Measurements from ENCODE around the gene RBM5.

RBM5 gene

DNA sequence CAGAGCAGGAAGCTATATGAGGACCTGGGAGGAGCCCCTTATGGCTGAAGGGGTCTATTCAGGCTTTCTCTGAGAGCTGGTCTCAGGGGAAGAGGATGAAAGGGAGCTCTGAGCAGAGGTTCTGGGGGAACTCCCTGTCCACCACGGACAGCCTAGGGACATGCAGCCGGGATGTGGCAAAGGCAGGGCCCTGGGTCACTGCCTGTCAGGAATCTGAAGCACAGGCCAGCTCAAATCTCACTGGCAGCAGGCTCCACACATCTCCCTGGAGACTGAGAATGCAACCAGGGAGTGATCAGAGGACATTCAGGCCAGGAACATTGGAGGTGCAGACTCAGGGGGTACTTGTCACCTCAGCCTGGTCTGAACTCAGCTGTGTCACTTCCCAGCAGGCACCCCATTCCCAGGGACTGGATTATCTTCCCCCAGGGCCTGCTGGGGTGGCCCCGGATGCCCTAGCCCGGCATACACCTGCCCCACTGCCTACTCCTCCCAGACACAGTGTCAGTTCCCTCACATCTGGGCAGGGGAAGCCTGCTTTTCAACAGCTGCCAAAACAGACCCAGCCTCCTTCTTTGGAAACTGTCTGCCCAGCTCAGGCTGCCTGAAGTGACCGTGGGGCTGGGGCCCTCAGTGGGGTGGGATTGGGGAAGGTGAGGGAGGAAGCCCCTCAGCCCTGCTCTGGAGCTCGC lies 48.1 kb downstream of the RBM5 start:
- TF ChIP-seq OSR1 (CRISPR knock-in tag; IDR thresholded peaks at IDR 0.05) (no peak), RARB (CRISPR knock-in tag; IDR thresholded peaks at IDR 0.05) (no peak), BACH2 (CRISPR knock-in tag; IDR thresholded peaks at IDR 0.05; ENCODE audit: borderline replicate concordance) (no peak), ESRRG (CRISPR knock-in tag; IDR thresholded peaks at IDR 0.05) (no peak), ISL1 (CRISPR knock-in tag; IDR thresholded peaks at IDR 0.05) (no peak), ZNF8 (CRISPR knock-in tag; IDR thresholded peaks at IDR 0.05) (no peak), ZC3H10 (CRISPR knock-in tag; IDR thresholded peaks at IDR 0.05) (no peak), SNAI2 (CRISPR knock-in tag; IDR thresholded peaks at IDR 0.05) (no peak), TOX (CRISPR knock-in tag; IDR thresholded peaks at IDR 0.05; ENCODE audit: borderline replicate concordance) (no peak), ZFP30 (CRISPR knock-in tag; IDR thresholded peaks at IDR 0.05) (no peak), ARNTL (CRISPR knock-in tag; IDR thresholded peaks at IDR 0.05; ENCODE audit: borderline replicate concordance, low read depth) (no peak)
- TF ChIP-seq, protein P1, sequence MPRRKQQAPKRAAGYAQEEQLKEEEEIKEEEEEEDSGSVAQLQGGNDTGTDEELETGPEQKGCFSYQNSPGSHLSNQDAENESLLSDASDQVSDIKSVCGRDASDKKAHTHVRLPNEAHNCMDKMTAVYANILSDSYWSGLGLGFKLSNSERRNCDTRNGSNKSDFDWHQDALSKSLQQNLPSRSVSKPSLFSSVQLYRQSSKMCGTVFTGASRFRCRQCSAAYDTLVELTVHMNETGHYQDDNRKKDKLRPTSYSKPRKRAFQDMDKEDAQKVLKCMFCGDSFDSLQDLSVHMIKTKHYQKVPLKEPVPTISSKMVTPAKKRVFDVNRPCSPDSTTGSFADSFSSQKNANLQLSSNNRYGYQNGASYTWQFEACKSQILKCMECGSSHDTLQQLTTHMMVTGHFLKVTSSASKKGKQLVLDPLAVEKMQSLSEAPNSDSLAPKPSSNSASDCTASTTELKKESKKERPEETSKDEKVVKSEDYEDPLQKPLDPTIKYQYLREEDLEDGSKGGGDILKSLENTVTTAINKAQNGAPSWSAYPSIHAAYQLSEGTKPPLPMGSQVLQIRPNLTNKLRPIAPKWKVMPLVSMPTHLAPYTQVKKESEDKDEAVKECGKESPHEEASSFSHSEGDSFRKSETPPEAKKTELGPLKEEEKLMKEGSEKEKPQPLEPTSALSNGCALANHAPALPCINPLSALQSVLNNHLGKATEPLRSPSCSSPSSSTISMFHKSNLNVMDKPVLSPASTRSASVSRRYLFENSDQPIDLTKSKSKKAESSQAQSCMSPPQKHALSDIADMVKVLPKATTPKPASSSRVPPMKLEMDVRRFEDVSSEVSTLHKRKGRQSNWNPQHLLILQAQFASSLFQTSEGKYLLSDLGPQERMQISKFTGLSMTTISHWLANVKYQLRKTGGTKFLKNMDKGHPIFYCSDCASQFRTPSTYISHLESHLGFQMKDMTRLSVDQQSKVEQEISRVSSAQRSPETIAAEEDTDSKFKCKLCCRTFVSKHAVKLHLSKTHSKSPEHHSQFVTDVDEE (CRISPR knock-in tag; IDR thresholded peaks at IDR 0.05) = no peak
- TF ChIP-seq, protein P2, sequence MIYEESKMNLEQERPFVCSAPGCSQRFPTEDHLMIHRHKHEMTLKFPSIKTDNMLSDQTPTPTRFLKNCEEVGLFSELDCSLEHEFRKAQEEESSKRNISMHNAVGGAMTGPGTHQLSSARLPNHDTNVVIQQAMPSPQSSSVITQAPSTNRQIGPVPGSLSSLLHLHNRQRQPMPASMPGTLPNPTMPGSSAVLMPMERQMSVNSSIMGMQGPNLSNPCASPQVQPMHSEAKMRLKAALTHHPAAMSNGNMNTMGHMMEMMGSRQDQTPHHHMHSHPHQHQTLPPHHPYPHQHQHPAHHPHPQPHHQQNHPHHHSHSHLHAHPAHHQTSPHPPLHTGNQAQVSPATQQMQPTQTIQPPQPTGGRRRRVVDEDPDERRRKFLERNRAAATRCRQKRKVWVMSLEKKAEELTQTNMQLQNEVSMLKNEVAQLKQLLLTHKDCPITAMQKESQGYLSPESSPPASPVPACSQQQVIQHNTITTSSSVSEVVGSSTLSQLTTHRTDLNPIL (CRISPR knock-in tag; IDR thresholded peaks at IDR 0.05; ENCODE audit: low read depth) = no peak
- TF ChIP-seq, protein P3, sequence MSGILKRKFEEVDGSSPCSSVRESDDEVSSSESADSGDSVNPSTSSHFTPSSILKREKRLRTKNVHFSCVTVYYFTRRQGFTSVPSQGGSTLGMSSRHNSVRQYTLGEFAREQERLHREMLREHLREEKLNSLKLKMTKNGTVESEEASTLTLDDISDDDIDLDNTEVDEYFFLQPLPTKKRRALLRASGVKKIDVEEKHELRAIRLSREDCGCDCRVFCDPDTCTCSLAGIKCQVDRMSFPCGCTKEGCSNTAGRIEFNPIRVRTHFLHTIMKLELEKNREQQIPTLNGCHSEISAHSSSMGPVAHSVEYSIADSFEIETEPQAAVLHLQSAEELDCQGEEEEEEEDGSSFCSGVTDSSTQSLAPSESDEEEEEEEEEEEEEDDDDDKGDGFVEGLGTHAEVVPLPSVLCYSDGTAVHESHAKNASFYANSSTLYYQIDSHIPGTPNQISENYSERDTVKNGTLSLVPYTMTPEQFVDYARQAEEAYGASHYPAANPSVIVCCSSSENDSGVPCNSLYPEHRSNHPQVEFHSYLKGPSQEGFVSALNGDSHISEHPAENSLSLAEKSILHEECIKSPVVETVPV (CRISPR knock-in tag; IDR thresholded peaks at IDR 0.05) = no peak
- TF ChIP-seq, protein P4, sequence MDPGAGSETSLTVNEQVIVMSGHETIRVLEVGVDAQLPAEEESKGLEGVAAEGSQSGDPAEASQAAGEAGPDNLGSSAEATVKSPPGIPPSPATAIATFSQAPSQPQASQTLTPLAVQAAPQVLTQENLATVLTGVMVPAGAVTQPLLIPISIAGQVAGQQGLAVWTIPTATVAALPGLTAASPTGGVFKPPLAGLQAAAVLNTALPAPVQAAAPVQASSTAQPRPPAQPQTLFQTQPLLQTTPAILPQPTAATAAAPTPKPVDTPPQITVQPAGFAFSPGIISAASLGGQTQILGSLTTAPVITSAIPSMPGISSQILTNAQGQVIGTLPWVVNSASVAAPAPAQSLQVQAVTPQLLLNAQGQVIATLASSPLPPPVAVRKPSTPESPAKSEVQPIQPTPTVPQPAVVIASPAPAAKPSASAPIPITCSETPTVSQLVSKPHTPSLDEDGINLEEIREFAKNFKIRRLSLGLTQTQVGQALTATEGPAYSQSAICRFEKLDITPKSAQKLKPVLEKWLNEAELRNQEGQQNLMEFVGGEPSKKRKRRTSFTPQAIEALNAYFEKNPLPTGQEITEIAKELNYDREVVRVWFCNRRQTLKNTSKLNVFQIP (CRISPR knock-in tag; IDR thresholded peaks at IDR 0.05; ENCODE audit: borderline replicate concordance, low read depth) = no peak
- peak; percentile 11; the same call in 2 of the 3 replicates for ATAC-seq

DNA sequence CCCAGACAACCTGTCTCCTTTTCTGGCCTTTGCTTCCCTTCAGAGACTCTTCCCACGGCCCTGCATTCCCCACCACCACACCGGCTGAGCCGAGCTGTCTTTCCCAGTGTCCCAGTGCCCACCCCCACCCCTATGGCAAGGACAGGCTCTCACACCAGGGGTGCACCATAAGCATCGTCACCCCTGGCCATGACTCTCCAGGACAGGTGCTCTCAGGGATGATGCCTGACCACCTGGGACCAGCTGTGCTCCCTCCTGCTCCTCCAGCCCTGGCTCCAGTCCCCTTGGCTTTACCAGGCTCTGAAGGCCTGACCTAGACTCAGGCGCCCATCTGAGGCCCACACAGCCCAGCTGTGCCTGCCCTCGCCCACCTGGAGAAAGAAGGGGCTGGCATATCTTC lies 48.8 kb downstream of the RBM5 start:
- TF ChIP-seq ZNF565 (CRISPR knock-in tag; conservative IDR thresholded peaks at IDR 0.05; ENCODE audit: low read depth) = no peak
- 0 out of 3 replicates have a peak, but pooled peaks have one; percentile 4 for ATAC-seq

DNA sequence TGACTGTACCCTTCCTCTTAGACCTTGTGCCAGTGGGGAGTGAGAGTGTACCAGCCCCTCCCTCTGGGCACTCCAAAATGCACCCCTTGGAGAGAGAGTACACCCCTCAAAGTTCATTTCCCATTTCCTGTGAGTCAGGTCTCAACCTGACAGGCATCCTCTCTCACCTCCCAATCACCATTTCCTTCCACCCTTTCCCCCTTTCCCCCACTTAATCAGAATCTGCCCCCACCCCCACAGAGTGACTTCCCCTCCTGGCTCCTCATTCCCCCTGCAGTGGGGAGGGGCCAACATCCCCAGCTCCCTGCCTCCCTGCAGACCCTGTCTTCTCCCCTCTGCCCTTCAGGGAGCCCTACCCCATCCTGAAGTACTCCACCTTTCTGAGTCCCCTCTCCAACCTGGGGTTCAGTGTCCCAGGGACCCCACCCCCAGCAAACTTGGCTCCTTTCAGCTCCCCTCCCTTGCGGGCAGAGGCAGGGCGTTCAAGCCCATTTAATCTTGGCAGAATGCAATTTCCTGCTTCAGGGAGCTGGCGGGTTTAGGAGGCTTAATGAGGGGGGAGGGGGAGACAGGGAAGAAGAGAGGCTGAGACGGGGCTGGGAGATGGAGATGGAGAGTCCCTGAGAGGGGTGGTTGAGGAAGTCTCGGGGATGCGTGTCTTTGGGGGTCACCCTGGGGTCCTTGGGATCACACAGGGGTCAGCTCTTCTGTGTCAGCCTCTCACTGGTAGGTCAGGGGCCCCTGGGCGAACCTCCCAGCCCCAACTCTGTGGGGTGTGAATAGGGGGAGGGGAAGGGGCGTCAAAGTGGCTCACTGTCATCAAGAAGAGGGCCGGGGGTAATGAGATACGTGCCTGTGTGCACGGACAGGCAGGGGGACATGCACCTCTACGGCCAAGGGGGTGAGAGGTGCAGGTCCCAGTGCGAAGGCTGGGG lies 49.8 kb downstream of the RBM5 start:
- ATAC-seq = peak; percentile 59
- no peak for TF ChIP-seq RARB (CRISPR knock-in tag; IDR thresholded peaks at IDR 0.05)
- TF ChIP-seq ZNF8 (CRISPR knock-in tag; IDR thresholded peaks at IDR 0.05) = no peak
- no peak for TF ChIP-seq ESRRG (CRISPR knock-in tag; IDR thresholded peaks at IDR 0.05)
- TF ChIP-seq TCF4 (CRISPR knock-in tag; IDR thresholded peaks at IDR 0.05; ENCODE audit: borderline replicate concordance) = no peak
- TF ChIP-seq PPARA (CRISPR knock-in tag; IDR thresholded peaks at IDR 0.05; ENCODE audit: borderline replicate concordance) = no peak
- no peak for TF ChIP-seq OSR1 (CRISPR knock-in tag; IDR thresholded peaks at IDR 0.05)

DNA sequence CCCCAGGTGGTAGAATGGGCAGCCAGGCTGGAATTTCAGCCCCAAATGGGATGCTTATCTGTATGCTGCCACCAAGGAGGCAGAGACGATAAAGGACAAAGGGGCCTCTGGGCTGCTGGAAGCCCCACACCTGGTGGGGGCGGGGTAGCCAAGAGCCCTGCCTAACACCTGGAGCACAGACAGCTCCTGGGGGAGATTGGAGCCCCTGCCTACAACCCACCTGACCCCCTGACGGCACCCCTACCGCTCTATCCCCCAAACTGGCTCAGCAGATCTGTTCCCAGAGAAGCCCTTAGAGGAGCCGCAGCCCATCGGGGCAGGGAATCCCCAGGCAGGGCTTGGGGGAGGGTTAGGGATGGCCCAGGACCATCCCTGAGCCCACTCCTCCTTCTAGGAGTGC lies 50.6 kb downstream of the RBM5 start:
- ATAC-seq = no peak
- TF ChIP-seq, protein P3 (CRISPR knock-in tag; IDR thresholded peaks at IDR 0.05) = no peak
- TF ChIP-seq RARB (CRISPR knock-in tag; IDR thresholded peaks at IDR 0.05) (no peak), ZNF70 (CRISPR knock-in tag; IDR thresholded peaks at IDR 0.05) (no peak), CSDC2 (CRISPR knock-in tag; IDR thresholded peaks at IDR 0.05) (no peak), PPARA (CRISPR knock-in tag; IDR thresholded peaks at IDR 0.05; ENCODE audit: borderline replicate concordance) (no peak), ZFP30 (CRISPR knock-in tag; IDR thresholded peaks at IDR 0.05) (no peak)
- TF ChIP-seq, protein P2 (CRISPR knock-in tag; IDR thresholded peaks at IDR 0.05; ENCODE audit: low read depth) = no peak

Data from SK-N-SH treated with all-trans-retinoic acid at 6 μM for 48 hours (cell line).